PC-9 (cell line): Measurements from ENCODE around the gene USP34. TPM values are rescaled to one million over a fixed set of nuclear protein-coding genes. Genes with fewer than 3 reads are reported as not detected.

ENCODE experiments used
- BruUV-seq: library from RNA; stranded (reverse); fragments of 400-500 nt; replicated peaks from 2 replicates; lab custom pipeline; 2021; lab: Mats Ljungman, UMichigan
- CTCF ChIA-PET: fragments of 300-600 bp; sonication (Branson Sonifier 250); formaldehyde crosslinking; loops from one replicate; lab custom pipeline; 2022; ENCODE audit warnings: antibody characterized with exemption; lab: Charles Lee
- POLR2A ChIA-PET: fragments of 300-600 bp; sonication (Branson Sonifier 250); formaldehyde crosslinking; loops from one replicate; lab custom pipeline; 2022; ENCODE audit warnings: antibody characterized with exemption; ENCODE audit not compliant: unreplicated experiment; lab: Charles Lee
- DNase-seq, 2 experiments: peaks; one replicate each; pipeline versions ENCODE4 v3.0.0 to v3.0.0-alpha.2; 2015 to 2022; ENCODE audit warnings: mixed read lengths in 1 of 2
- H2AFZ ChIP-seq: fragments of 200-600 bp; sonication (generic); 2 replicates; pipeline ENCODE4 v1.8.1; 2017; ENCODE audit warnings: antibody characterized with exemption
- H3F3A ChIP-seq: fragments of 200-600 bp; sonication (generic); 2 replicates; pipeline ENCODE4 v1.8.1; 2017; ENCODE audit warnings: antibody characterized with exemption, mild to moderate bottlenecking, low read depth; ENCODE audit not compliant: insufficient read depth
- H3K27ac ChIP-seq: fragments of 200-600 bp; sonication (generic); 2 replicates; pipeline ENCODE4 v1.6.1; 2016; ENCODE audit warnings: mixed run types
- H3K27me3 ChIP-seq: fragments of 200-600 bp; sonication (generic); 2 replicates; pipeline ENCODE4 v1.6.1; 2016; ENCODE audit warnings: low read depth, mixed run types; ENCODE audit not compliant: insufficient read depth
- H3K36me3 ChIP-seq: fragments of 200-600 bp; sonication (generic); 2 replicates; pipeline ENCODE4 v1.6.1; 2016; ENCODE audit warnings: low read depth, mixed run types
- H3K4me1 ChIP-seq: fragments of 200-600 bp; sonication (generic); replicated peaks from 2 replicates; pipeline ENCODE4 v1.6.1; 2016; ENCODE audit warnings: mixed run types; ENCODE audit not compliant: insufficient read depth
- H3K4me2 ChIP-seq: fragments of 200-600 bp; sonication (generic); 2 replicates; pipeline ENCODE4 v1.6.1; 2017; ENCODE audit warnings: mixed run types
- H3K4me3 ChIP-seq: fragments of 200-600 bp; sonication (generic); 2 replicates; pipeline ENCODE4 v1.6.1; 2016; ENCODE audit warnings: mixed run types
- H3K79me2 ChIP-seq: fragments of 200-600 bp; sonication (generic); 2 replicates; pipeline ENCODE4 v1.6.1; 2017; ENCODE audit warnings: low read depth, mixed run types
- H3K9me2 ChIP-seq: fragments of 200-600 bp; sonication (generic); 2 replicates; pipeline ENCODE4 v1.8.1; 2017; ENCODE audit warnings: mild to moderate bottlenecking; ENCODE audit not compliant: insufficient read depth
- H3K9me3 ChIP-seq: fragments of 200-600 bp; sonication (generic); 2 replicates; pipeline ENCODE4 v1.8.1; 2016; ENCODE audit warnings: low read depth; ENCODE audit not compliant: insufficient read depth
- H4K20me1 ChIP-seq: fragments of 200-600 bp; sonication (generic); 2 replicates; pipeline ENCODE4 v1.8.1; 2017; ENCODE audit not compliant: insufficient read depth
- EZH2 ChIP-seq: fragments of 200-600 bp; sonication (generic); IDR thresholded peaks from 2 replicates; pipeline ENCODE4 v1.8.0; 2017; ENCODE audit warnings: antibody characterized with exemption, low read depth
- intact Hi-C: fragments of 100-400 bp; cut with micrococcal nuclease; formaldehyde crosslinking; loops from one replicate; pipeline ENCODE4 v1.10.0; 2022; ENCODE audit not compliant: unreplicated experiment
- total RNA-seq: library from RNA; stranded (reverse); gene quantifications from 2 replicates; pipeline ENCODE4 v1.2.3, GENCODE V29; 2021
- TF ChIP-seq, protein P1 (sequence below): fragments of 200-600 bp; sonication (generic); conservative IDR thresholded peaks from 2 replicates; pipeline ENCODE4 v1.6.1; 2017; ENCODE audit warnings: mixed run types, antibody characterized with exemption, mild to moderate bottlenecking, moderate library complexity

Gene USP34
- total RNA-seq, 1 experiment from 2014 or later = 120 TPM

DNA sequence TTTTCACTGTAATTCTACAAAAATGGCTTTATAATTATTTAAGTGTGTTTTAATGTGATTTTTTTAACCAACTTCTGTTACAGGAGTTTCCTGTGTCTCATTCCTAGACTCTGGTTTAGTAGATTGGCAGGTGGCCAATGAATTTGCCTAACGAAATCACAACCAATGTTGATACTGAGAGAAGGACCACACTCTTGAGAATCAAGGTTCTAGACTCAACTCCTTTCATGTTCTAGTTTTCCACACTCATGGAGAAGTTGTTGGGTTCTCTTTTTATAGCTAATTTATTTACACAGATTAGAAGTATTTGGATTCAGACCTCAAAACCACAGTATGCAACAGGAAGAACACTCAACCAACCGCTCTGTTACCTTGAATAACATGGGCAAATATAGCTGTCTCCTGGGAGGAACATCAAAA lies 22.6 kb upstream of the USP34 start:
- H4K20me1 ChIP-seq = peaks cover 24% of the 10 kb centered on the region
- no peaks in the 10 kb centered on the region for H3K4me1 ChIP-seq
- H3K27me3 ChIP-seq = no peaks in the 10 kb centered on the region
- H3F3A ChIP-seq = peaks cover 56% of the 10 kb centered on the region
- no peak overlapping the region for H3K4me2 ChIP-seq
- no peaks in the 10 kb centered on the region for H3K9me2 ChIP-seq
- intact Hi-C loops = loop anchor here (1.0 to 10.0 kb wide), 2 partner anchors 35 to 391 kb away; partner anchors contain the start of gene CCT4
- TF ChIP-seq, protein P1, sequence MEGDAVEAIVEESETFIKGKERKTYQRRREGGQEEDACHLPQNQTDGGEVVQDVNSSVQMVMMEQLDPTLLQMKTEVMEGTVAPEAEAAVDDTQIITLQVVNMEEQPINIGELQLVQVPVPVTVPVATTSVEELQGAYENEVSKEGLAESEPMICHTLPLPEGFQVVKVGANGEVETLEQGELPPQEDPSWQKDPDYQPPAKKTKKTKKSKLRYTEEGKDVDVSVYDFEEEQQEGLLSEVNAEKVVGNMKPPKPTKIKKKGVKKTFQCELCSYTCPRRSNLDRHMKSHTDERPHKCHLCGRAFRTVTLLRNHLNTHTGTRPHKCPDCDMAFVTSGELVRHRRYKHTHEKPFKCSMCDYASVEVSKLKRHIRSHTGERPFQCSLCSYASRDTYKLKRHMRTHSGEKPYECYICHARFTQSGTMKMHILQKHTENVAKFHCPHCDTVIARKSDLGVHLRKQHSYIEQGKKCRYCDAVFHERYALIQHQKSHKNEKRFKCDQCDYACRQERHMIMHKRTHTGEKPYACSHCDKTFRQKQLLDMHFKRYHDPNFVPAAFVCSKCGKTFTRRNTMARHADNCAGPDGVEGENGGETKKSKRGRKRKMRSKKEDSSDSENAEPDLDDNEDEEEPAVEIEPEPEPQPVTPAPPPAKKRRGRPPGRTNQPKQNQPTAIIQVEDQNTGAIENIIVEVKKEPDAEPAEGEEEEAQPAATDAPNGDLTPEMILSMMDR = no peak
- TF ChIP-seq EZH2 = no peak
- CTCF ChIA-PET = no interaction called here
- peaks cover 31% of the 10 kb centered on the region for H3K79me2 ChIP-seq
- H3K9me3 ChIP-seq = no peaks in the 10 kb centered on the region
- POLR2A ChIA-PET = interaction anchor here (0.6 kb wide), 1 partner anchor 14 kb away, joined by 3 read pairs; no protein-coding TSS in a partner anchor
- H3K27ac ChIP-seq = peak overlapping the region; percentile 3; the same call in 1 of the 2 replicates
- H3K4me3 ChIP-seq = no peak overlapping the region
- H2AFZ ChIP-seq = no peak overlapping the region
- BruUV-seq = no TSS peak
- peaks cover 68% of the 10 kb centered on the region for H3K36me3 ChIP-seq
- no peak for DNase-seq

DNA sequence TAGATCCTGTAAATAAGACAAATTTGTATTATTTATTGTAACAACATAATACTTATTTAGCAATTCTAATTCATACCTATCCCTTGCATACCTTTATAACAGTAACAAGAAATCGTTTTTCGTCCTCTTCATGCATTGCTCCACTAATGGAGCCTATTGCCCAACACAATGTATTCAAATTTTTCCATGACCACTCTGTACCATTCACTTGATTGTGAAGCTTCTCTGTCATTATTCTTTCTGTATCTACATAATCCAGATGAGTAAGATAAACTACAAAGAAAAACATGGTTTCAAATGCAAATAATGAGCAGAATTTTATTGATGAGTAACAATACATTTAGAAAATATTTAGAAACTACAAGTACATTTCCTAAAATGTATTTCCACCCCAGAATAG lies 21.6 kb upstream of the USP34 start:
- peaks cover 33% of the 10 kb centered on the region for H4K20me1 ChIP-seq
- H2AFZ ChIP-seq = no peak overlapping the region
- peaks cover 60% of the 10 kb centered on the region for H3F3A ChIP-seq
- POLR2A ChIA-PET = no interaction called here
- no peaks in the 10 kb centered on the region for H3K27me3 ChIP-seq
- intact Hi-C loops = loop anchor here (10.0 kb wide), 1 partner anchor 392 kb away; the partner anchor contains the start of gene CCT4
- H3K27ac ChIP-seq = no peak overlapping the region
- H3K4me2 ChIP-seq = no peak overlapping the region
- no peaks in the 10 kb centered on the region for H3K4me1 ChIP-seq
- peaks cover 68% of the 10 kb centered on the region for H3K36me3 ChIP-seq
- TF ChIP-seq, protein P1 = no peak
- TF ChIP-seq EZH2 = no peak
- peaks cover 31% of the 10 kb centered on the region for H3K79me2 ChIP-seq
- BruUV-seq = no TSS peak
- H3K9me3 ChIP-seq = no peaks in the 10 kb centered on the region
- no peak for DNase-seq
- H3K4me3 ChIP-seq = no peak overlapping the region
- no peaks in the 10 kb centered on the region for H3K9me2 ChIP-seq
- CTCF ChIA-PET = no interaction called here

DNA sequence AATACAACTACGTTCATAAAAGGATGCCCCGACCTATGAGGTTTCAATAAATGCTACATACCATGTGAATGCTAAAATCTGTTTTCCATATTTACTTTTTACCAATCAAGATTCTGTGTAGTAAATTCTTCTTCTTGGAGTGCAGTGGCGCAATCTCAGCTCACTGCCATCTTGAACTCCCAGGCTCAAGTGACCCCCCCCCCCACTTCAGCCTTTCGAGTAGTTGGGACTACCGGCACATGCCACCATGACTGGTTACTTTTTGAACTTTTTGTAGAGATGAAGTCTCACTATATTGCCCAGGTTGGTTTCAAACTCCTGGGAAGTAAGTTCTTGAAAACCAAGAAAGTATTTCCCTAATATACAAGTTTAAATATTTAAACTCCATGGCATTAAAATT lies 14.4 kb upstream of the USP34 start:
- intact Hi-C loops = no loop called here
- Histone ChIP-seq H3K27me3 (no peaks in the 10 kb centered on the region), H3K79me2 (peaks cover 33% of the 10 kb centered on the region; the same call in 1 of the 2 replicates), H3K27ac (no peak overlapping the region), H3K4me1 (no peaks in the 10 kb centered on the region), H3F3A (peaks cover 91% of the 10 kb centered on the region), H4K20me1 (peaks cover 36% of the 10 kb centered on the region), H3K9me2 (no peaks in the 10 kb centered on the region), H3K9me3 (no peaks in the 10 kb centered on the region), H3K4me3 (no peak overlapping the region), H3K4me2 (no peak overlapping the region), H3K36me3 (peaks cover 66% of the 10 kb centered on the region), H2AFZ (no peak overlapping the region)
- ChIA-PET POLR2A (no interaction called here), CTCF (no interaction called here)
- no TSS peak for BruUV-seq
- no peak for TF ChIP-seq EZH2
- TF ChIP-seq, protein P1 = no peak
- DNase-seq = no peak
